Kidney (tissue), 14 donors: ENCODE data around the gene UGT1A1. TPM values are rescaled to one million over a fixed set of nuclear protein-coding genes. Genes with fewer than 3 reads are reported as not detected.

Experiments used
- DNase-seq, 5 donors: peaks; one replicate each; pipeline ENCODE4 v3.0.0-alpha.2; 2013 to 2020
- FAIRE-seq: peaks from 2 replicates; lab custom pipeline; 2012; peaks lifted over from hg19 to GRCh38; lab: Jason Lieb, UNC
- H3K27ac ChIP-seq, 2 donors: one replicate each; pipeline ENCODE4 v1.7.0; 2013; ENCODE audit warnings: low read depth in 2 of 2, low read length in 2 of 2, inconsistent platforms in 1 of 2
- H3K27me3 ChIP-seq: one replicate; pipeline ENCODE4 v1.7.1; 2013; ENCODE audit warnings: low read length, inconsistent platforms; ENCODE audit not compliant: control insufficient read depth, insufficient read depth
- H3K36me3 ChIP-seq, 3 donors: one replicate each; pipeline versions ENCODE4 v1.7.0 to v1.7.1; 2013; ENCODE audit warnings: low read length in 3 of 3, control low read depth in 1 of 3, inconsistent platforms in 1 of 3; ENCODE audit not compliant: insufficient read depth in 3 of 3, control insufficient read depth in 2 of 3
- H3K4me1 ChIP-seq, 3 donors: one replicate each; pipeline versions ENCODE4 v1.7.0 to v1.7.1; 2013; ENCODE audit warnings: low read length in 3 of 3, inconsistent platforms in 1 of 3, low read depth in 1 of 3; ENCODE audit not compliant: control insufficient read depth in 2 of 3, insufficient read depth in 2 of 3
- H3K4me3 ChIP-seq, 3 donors: one replicate each; pipeline versions ENCODE4 v1.7.0 to v1.8.1; 2013; ENCODE audit warnings: low read length in 3 of 3, control low read depth in 1 of 3, inconsistent platforms in 1 of 3
- H3K9ac ChIP-seq, 3 donors: one replicate each; pipeline versions ENCODE4 v1.7.0 to v1.7.1; 2013; ENCODE audit warnings: low read length in 3 of 3, control low read depth in 1 of 3, inconsistent platforms in 1 of 3
- H3K9me3 ChIP-seq, 3 donors: one replicate each; pipeline versions ENCODE4 v1.7.0 to v1.7.1; 2013; ENCODE audit warnings: low read length in 3 of 3, control low read depth in 1 of 3, inconsistent platforms in 1 of 3; ENCODE audit not compliant: control insufficient read depth in 2 of 3, insufficient read depth in 1 of 3
- intact Hi-C: fragments of 100-400 bp; cut with DNase I; formaldehyde crosslinking; loops from one replicate; pipeline ENCODE4 v1.11.1; 2022
- polyA plus RNA-seq: library from polyadenylated mRNA; stranded (reverse); fragments of 350-450 nt; fragmentation: Illumina TruSeq; extraction: RNeasy Lipid Tissue Mini Kit (QIAGEN cat#74804); gene quantifications from one replicate; pipeline ENCODE4 v1.2.3, GENCODE V29; 2014; ENCODE audit warnings: low read depth, low replicate concordance; ENCODE audit not compliant: insufficient read depth
- total RNA-seq: library from RNA; stranded (reverse); fragmentation: NEBNext Ultra II Directional; extraction: Animal tissue kit (Norgen Biotek cat#: 25700); gene quantifications from one replicate; pipeline ENCODE4 v1.2.1, GENCODE V29; 2021
- TF ChIP-seq, protein P1 (sequence below): IDR thresholded peaks from 3 replicates; pipeline ENCODE4 v1.5.1; 2012; ENCODE audit warnings: mild to moderate bottlenecking, moderate library complexity, borderline replicate concordance; ENCODE audit not compliant: insufficient read depth; ENCODE audit errors: extremely low read depth
- donor health status: control.
- donor health status: control.
- donor health status: control.
- donor health status: control.
- donor health status: control.
- donor health status: DM: yes; HTN: yes; CAD: no.
- donor health status: Normal renal cell carcinoma (clear cell type).

UGT1A1 gene
- total and polyA plus RNA-seq, 2 donors from 2014 or later, result 1.4 to 3.6 TPM

DNA sequence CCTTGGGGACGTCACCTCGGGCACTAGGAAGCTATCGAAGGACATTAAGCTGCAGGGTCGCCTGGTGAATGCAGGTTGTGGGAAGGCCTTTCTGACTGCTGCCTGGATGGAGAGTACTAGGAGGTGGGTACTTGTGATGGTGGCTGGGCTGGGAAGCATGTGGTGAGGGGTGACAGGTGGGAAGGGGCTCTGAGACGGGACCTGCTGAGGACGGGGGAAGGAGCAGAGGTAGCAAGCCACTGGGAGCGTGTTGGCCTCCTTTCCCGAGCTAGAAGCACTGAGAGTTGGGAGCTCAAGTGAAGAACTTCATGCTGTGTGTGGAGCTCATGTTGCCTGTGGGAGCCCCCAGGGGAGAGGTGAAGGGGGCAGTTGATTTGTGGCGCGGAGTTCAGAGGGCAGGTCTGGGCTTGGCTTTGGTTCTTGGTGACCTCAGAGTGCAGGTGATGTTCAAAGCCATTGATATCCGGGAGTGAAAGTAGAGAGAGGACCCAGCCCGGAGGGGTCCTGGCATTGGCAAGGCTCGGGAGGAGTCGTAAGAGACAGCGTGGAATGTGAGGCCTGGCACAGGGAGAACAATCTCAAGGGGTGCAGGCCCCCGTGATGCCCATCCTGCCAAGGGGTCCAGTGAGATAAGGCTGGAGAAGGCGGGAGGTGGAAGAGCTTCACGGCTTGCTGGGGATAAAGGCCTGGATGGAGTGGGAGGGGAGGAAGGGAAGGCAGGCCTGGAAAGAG lies 31.2 kb downstream of the UGT1A1 start:
- no peak for DNase-seq
- H3K9ac ChIP-seq, result no peak overlapping the region
- no peaks in the 10 kb centered on the region for H3K27me3 ChIP-seq
- no peaks in the 10 kb centered on the region for H3K9me3 ChIP-seq
- H3K36me3 ChIP-seq, result no peaks in the 10 kb centered on the region
- TF ChIP-seq, protein P1, sequence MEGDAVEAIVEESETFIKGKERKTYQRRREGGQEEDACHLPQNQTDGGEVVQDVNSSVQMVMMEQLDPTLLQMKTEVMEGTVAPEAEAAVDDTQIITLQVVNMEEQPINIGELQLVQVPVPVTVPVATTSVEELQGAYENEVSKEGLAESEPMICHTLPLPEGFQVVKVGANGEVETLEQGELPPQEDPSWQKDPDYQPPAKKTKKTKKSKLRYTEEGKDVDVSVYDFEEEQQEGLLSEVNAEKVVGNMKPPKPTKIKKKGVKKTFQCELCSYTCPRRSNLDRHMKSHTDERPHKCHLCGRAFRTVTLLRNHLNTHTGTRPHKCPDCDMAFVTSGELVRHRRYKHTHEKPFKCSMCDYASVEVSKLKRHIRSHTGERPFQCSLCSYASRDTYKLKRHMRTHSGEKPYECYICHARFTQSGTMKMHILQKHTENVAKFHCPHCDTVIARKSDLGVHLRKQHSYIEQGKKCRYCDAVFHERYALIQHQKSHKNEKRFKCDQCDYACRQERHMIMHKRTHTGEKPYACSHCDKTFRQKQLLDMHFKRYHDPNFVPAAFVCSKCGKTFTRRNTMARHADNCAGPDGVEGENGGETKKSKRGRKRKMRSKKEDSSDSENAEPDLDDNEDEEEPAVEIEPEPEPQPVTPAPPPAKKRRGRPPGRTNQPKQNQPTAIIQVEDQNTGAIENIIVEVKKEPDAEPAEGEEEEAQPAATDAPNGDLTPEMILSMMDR, result no peak
- H3K4me1 ChIP-seq, result no peaks in the 10 kb centered on the region
- H3K4me3 ChIP-seq, result no peak overlapping the region
- H3K27ac ChIP-seq, result no peak overlapping the region
- intact Hi-C loops, result no loop called here
- no peak for FAIRE-seq

DNA sequence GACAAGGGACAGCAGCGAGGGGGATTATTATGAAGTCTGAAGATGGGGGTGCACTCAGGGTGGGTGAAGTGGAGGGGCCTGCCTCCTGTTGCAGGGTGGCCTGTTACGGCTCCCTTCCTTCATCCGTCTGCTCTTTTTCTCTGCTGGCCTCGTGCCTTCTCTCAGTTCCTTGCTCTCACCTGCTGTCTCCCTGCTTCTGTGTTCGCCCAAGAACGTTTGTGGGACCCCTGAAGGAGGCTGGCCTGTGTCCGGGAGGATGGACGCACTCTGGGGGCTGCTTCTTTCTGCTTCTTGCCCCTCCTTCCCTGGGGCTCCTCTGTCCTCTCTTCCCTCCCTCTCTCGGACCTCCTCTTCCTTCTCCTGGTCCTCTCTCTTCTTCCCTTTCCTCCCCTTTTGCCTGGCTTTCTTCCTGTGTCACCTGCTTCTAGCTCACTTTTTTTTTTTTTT lies 31.8 kb downstream of the UGT1A1 start:
- Histone ChIP-seq H3K4me1 (no peaks in the 10 kb centered on the region), H3K27ac (no peak overlapping the region), H3K27me3 (no peaks in the 10 kb centered on the region), H3K36me3 (no peaks in the 10 kb centered on the region), H3K9me3 (no peaks in the 10 kb centered on the region), H3K9ac (no peak overlapping the region), H3K4me3 (no peak overlapping the region)
- DNase-seq (no peak), FAIRE-seq (no peak)
- TF ChIP-seq, protein P1, result no peak
- intact Hi-C loops, result no loop called here

DNA sequence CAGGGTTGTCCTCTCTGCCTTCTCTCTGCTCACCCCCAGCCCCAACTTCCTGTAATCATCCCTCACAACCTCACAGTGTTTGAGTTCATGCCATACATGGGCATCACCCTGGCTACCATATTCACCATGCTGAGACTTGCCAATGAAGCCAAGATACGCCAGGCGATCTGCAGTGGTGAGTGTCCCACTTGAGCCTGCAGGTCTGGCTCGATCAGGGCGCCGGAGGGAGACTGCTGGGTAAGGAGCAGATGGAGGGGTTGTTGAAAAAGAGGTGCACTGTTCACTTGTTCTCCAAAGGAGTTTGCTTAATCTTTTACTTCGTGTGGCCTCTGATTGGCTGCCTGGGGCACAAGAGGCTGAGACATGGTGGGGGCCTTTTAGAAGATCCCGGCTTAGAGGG lies 32.6 kb downstream of the UGT1A1 start:
- TF ChIP-seq, protein P1, result no peak
- Histone ChIP-seq H3K27me3 (no peaks in the 10 kb centered on the region), H3K27ac (no peak overlapping the region), H3K9me3 (no peaks in the 10 kb centered on the region), H3K9ac (no peak overlapping the region), H3K4me3 (no peak overlapping the region), H3K36me3 (no peaks in the 10 kb centered on the region), H3K4me1 (no peaks in the 10 kb centered on the region)
- DNase-seq, result peak in 1 of 5 donors; percentile 15
- no peak for FAIRE-seq
- intact Hi-C loops, result no loop called here
